DND-41 (cell line): ENCODE data around the gene HGF.

ENCODE experiments used
- ATAC-seq: fragments of 200-7000 bp; cut with Tn5 transposase; 3 replicates; pipeline ENCODE4 v1.9.1; 2021; ENCODE audit warnings: low read depth; ENCODE audit not compliant: insufficient read depth
- DNase-seq: peaks from one replicate; pipeline ENCODE4 v3.0.0-alpha.2; 2020
- H2AFZ ChIP-seq: 2 replicates; pipeline ENCODE4 v1.6.0; 2012; ENCODE audit warnings: low read depth, low read length
- H3K27ac ChIP-seq: 2 replicates; pipeline ENCODE4 v1.5.1; 2012; ENCODE audit warnings: low read length, inconsistent platforms
- H3K27me3 ChIP-seq: fragments of 200-600 bp; sonication (generic); 2 replicates; pipeline ENCODE4 v1.6.0; 2012; ENCODE audit warnings: low read length, mild to moderate bottlenecking, inconsistent platforms; ENCODE audit not compliant: insufficient read depth, poor library complexity
- H3K36me3 ChIP-seq: 2 replicates; pipeline ENCODE4 v1.5.1; 2012; ENCODE audit warnings: low read length, inconsistent platforms; ENCODE audit not compliant: insufficient read depth
- H3K4me1 ChIP-seq: 2 replicates; pipeline ENCODE4 v1.5.1; 2012; ENCODE audit warnings: mild to moderate bottlenecking, low read length; ENCODE audit not compliant: insufficient read depth
- H3K4me2 ChIP-seq: 2 replicates; pipeline ENCODE4 v1.6.0; 2012; ENCODE audit warnings: mild to moderate bottlenecking, moderate library complexity, low read length, inconsistent platforms; ENCODE audit not compliant: insufficient read depth
- H3K4me3 ChIP-seq, 2 experiments: fragments of 200-600 bp in 1 of 2; shearing (Covaris generic) in 1 of 2; 2 replicates each; pipeline ENCODE4 v1.5.1; 2012 to 2016; ENCODE audit warnings: inconsistent platforms in 2 of 2, low read length in 2 of 2, mild to moderate bottlenecking in 2 of 2, low read depth in 1 of 2, moderate library complexity in 1 of 2
- H3K79me2 ChIP-seq: 2 replicates; pipeline ENCODE4 v1.6.0; 2012; ENCODE audit warnings: low read length, inconsistent platforms; ENCODE audit not compliant: insufficient read depth
- H3K9ac ChIP-seq: 2 replicates; pipeline ENCODE4 v1.6.0; 2012; ENCODE audit warnings: low read depth, mild to moderate bottlenecking, inconsistent platforms, low read length, moderate library complexity
- H3K9me3 ChIP-seq: 2 replicates; pipeline ENCODE4 v1.5.1; 2012; ENCODE audit warnings: low read length, moderate library complexity, mild to moderate bottlenecking, inconsistent platforms; ENCODE audit not compliant: insufficient read depth, severe bottlenecking
- H4K20me1 ChIP-seq: 2 replicates; pipeline ENCODE4 v1.6.0; 2012; ENCODE audit warnings: low read length; ENCODE audit not compliant: insufficient read depth
- EZH2 ChIP-seq: IDR thresholded peaks from 3 replicates; pipeline ENCODE4 v1.6.1; 2012; ENCODE audit warnings: borderline replicate concordance, low read depth, mild to moderate bottlenecking, moderate library complexity, low read length, inconsistent platforms; ENCODE audit not compliant: severe bottlenecking
- TF ChIP-seq, protein P1 (sequence below): IDR thresholded peaks from 2 replicates; pipeline ENCODE4 v1.5.1; 2012; ENCODE audit warnings: borderline replicate concordance, low read length, moderate library complexity, mild to moderate bottlenecking; ENCODE audit not compliant: poor library complexity, severe bottlenecking; ENCODE audit errors: extremely low read depth

HGF gene

GRCh38 chr7:81657551-81657950 lies 112.3 kb downstream of the HGF start:
- H3K9me3 ChIP-seq, result no peaks in the 10 kb centered on the region
- no peaks in the 10 kb centered on the region for H3K79me2 ChIP-seq
- H3K27me3 ChIP-seq, result no peaks in the 10 kb centered on the region
- no peak for TF ChIP-seq EZH2
- TF ChIP-seq, protein P1, sequence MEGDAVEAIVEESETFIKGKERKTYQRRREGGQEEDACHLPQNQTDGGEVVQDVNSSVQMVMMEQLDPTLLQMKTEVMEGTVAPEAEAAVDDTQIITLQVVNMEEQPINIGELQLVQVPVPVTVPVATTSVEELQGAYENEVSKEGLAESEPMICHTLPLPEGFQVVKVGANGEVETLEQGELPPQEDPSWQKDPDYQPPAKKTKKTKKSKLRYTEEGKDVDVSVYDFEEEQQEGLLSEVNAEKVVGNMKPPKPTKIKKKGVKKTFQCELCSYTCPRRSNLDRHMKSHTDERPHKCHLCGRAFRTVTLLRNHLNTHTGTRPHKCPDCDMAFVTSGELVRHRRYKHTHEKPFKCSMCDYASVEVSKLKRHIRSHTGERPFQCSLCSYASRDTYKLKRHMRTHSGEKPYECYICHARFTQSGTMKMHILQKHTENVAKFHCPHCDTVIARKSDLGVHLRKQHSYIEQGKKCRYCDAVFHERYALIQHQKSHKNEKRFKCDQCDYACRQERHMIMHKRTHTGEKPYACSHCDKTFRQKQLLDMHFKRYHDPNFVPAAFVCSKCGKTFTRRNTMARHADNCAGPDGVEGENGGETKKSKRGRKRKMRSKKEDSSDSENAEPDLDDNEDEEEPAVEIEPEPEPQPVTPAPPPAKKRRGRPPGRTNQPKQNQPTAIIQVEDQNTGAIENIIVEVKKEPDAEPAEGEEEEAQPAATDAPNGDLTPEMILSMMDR, result no peak
- no peaks in the 10 kb centered on the region for H3K4me1 ChIP-seq
- H3K36me3 ChIP-seq, result no peaks in the 10 kb centered on the region
- DNase-seq, result no peak
- no peak overlapping the region for H3K27ac ChIP-seq
- no peak for ATAC-seq
- no peak overlapping the region for H2AFZ ChIP-seq
- H3K4me3 ChIP-seq, result no peak overlapping the region
- no peak overlapping the region for H3K9ac ChIP-seq
- H4K20me1 ChIP-seq, result no peaks in the 10 kb centered on the region
- H3K4me2 ChIP-seq, result no peak overlapping the region

DNA sequence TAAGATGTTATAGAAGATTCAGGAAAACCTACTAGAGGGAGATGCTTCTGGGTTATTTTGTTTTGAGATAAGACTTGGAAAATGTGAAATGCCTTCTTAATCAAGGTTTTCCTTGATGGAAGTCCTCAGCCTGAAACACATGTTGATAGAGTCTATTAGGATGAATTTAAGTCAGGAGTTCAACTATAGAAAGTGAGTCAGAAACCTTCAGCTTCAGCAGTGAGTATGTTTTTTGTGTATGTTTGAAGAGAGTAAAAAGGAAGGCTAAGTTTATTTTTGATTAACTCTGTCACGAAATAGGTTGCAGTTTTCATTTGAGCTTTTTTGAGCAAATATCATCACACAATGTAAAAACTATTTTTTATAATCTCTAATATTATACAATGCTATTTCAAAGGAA lies 114.6 kb downstream of the HGF start:
- TF ChIP-seq EZH2, result no peak
- TF ChIP-seq, protein P1, result no peak
- Histone ChIP-seq H4K20me1 (no peaks in the 10 kb centered on the region), H3K9ac (no peak overlapping the region), H3K4me2 (no peak overlapping the region), H3K36me3 (no peaks in the 10 kb centered on the region), H3K9me3 (no peaks in the 10 kb centered on the region), H3K4me1 (no peaks in the 10 kb centered on the region), H3K27me3 (no peaks in the 10 kb centered on the region), H3K79me2 (no peaks in the 10 kb centered on the region), H2AFZ (no peak overlapping the region), H3K27ac (no peak overlapping the region), H3K4me3 (no peak overlapping the region)
- DNase-seq (no peak), ATAC-seq (no peak)

GRCh38 chr7:81652225-81652624 lies 117.6 kb downstream of the HGF start:
- H3K27ac ChIP-seq, result no peak overlapping the region
- no peak for TF ChIP-seq EZH2
- TF ChIP-seq, protein P1, result no peak
- H3K9me3 ChIP-seq, result no peaks in the 10 kb centered on the region
- H3K9ac ChIP-seq, result no peak overlapping the region
- H3K4me2 ChIP-seq, result no peak overlapping the region
- ATAC-seq (no peak), DNase-seq (no peak)
- no peaks in the 10 kb centered on the region for H3K4me1 ChIP-seq
- H4K20me1 ChIP-seq, result no peaks in the 10 kb centered on the region
- H3K36me3 ChIP-seq, result no peaks in the 10 kb centered on the region
- no peaks in the 10 kb centered on the region for H3K79me2 ChIP-seq
- no peak overlapping the region for H3K4me3 ChIP-seq
- no peak overlapping the region for H2AFZ ChIP-seq
- no peaks in the 10 kb centered on the region for H3K27me3 ChIP-seq
